Inflammatory macrophage treated with lipopolysaccharide for 1 hour (primary cell): ENCODE data around the gene CPB1.

Source experiments
- DNase-seq, 2 donors: peaks; one replicate each; pipeline ENCODE4 v3.0.0-alpha.2; 2020 to 2022

CPB1 gene

DNA sequence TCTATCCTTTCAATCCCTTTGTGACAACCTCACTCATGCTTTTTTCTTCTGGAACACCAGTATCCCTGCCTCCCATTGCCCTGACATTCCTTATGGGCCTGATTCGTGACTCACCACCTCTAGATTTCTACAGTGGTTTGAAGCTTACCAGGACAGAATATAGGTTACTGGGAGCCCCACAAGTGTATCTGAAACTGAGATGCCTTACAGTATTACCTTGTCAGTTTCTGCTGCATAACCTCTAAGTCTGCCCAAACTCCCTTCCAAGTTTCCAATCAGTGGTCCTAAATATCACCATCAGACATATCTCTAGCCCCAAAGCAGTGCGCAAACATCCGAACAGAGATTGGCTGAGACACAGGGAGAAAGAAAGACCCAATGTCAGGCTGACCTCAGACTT is 5.6 kb downstream of the CPB1 start:
- no peak for DNase-seq

DNA sequence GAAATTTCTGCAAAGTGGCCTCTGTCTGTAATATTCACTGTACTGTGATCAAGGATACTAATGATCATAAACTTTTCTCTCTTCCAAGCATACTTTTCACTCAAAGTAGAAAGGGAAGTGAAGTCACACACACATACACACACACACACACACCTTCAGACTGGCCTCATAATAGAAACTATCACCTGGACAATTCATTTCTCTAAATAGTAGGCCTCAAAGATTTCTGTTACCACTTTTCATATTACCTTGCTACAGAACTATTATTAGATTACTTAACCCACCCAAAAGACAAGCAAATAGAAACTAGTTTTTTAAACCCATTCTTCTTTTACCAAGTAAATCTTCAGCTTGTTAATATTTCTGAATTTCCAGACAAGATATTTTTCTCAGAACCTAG is 12.2 kb downstream of the CPB1 start:
- no peak for DNase-seq

DNA sequence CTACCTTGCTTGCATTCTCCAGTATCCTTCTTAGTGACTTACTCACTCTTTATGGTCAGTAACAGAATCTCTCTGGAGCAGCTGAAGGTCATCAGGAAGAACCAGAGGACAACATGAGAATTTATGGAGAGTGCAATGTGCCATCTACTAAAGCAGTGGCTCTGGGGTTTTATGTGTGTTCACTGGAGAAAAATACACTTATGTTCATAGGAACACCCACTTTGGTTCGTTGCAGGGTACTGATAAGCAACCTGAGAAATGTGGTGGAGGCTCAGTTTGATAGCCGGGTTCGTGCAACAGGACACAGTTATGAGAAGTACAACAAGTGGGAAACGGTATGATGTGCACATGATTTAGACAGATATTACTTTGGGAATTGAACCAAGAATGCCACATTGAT is 12.8 kb downstream of the CPB1 start:
- DNase-seq, result no peak

DNA sequence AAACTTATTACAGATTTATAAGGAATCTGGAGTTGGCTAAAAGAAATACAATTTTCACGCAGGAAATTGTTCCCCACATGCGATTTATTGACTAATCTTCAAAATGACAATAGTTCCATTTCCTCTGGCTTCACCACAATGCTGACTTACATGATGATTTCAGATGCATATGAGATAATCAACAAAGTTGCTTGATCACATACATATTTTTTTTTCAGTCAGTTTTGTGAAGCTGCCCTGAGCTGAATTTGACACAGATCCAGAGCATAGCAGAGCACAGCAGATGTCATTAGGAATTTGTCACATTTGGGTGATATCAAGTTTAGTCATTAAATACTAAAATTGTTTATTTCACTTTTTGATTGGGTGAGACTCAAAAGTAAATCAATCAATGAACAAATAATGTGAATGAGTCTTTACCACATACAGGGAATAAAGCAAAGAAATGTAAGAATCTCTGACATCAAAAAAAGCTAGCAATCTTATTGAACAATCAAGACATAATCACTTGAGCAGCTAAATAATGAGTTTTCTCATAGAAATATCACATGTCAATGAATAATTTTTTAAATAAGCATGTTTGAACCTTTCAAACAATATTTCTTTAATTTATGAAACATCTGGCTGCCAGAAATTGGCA is 18.3 kb downstream of the CPB1 start:
- no peak for DNase-seq

DNA sequence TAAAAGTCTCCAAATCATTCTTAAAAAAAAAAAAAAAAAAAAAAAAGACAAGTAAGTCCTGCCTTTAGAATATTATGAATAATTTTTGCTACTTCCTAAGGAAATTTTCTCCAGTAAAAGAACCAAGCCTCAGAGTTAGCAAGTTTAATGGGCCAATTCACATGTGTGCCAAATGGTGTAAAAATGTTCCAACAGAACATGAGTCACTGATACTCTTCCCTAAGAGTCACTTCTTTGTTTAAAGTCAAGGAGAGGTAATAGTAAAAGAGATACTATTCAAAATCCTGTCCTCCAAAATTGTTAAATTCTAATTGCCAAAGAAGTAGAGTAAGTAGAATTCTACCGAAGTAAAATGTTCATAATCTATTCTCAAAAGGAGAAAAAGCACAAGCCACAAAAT is 19.7 kb downstream of the CPB1 start:
- no peak for DNase-seq

DNA sequence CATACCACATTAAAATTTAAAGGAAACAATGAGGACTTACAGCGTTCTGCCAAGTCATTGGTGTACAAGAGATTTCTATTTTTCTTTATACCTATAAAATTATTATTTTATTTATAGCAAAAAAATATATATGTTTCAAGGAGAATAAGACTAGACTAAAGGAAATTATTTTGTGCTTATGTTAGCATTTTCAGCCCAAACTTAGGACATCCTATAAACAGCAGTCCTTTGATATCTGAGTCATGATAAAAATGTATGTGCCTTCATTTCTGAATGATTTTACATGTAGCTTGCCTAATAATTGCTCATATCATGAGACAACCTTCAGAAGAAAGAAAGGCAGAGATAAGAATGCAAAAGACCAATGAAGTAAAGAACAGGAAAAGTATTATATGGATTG is 20.8 kb downstream of the CPB1 start:
- DNase-seq, result no peak

DNA sequence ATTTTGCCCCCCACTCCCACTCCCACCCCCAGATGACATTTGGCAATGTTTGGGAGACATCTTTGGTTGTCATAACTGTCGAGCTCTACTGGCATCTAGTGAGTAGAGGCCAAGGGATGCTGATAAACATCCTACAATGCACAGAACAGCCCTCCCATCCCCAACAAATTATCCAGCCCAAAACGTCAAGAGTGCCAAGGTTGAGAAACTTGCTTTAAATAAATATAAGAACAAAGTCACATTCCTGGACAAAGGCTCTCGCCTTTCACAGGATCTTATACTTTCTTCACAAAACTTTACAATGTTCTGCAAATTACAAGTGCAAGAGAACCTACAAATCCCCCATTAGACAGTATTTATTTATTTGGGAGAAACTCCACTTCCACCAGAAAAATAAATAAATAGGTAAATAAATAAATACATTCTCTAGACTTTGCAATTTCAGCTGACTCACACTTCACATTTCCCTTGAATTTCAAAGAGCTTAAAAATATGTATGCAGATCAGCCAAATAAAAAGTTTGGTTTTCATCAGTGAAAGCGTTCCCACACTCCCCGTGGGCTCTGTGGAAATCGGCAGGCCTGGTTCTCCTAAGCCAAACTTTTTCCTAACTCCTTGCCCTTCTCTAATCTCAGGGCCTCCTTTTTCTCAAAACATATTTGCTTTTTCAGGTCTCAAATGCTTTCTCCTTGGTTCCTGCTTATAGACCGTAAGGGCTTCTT is 24.8 kb downstream of the CPB1 start:
- DNase-seq, result no peak

DNA sequence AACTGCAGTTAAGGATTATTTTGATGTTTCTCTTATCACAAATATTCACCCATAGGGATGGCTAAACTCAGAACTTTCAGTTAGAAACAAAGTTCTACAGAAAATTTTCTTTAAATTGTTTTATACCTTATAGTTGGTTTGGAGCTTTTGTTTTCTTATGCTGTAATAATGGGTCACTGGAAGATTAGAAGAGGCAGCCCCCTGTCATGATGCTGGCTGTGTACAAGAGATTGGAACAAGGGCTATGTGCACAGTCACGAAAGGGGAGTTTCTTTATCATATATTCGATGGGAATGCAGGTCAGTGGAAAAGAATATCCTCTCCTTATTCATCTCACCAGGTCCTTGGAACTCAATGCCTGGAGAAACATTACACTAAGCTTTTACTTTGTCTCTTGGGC is 25.5 kb downstream of the CPB1 start:
- no peak for DNase-seq

DNA sequence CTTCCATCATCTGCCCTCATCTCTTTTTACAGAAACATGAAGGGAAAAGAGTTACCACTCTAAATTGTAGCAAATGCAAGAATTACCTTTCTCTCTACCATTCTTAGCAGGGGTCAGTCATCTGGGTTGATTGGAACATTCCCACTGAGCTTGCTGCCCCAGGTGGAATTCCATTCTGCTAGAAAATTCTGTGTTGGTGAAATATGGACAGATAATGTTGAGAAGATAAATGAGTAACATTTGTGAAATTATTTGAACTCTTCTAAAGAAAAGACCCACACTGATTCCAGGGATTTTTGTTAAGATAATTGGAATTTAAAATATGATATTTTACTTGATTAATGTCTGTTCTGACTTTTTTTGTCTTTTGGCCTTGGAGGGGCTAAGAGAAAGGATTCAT is 26.4 kb downstream of the CPB1 start:
- DNase-seq, result no peak

DNA sequence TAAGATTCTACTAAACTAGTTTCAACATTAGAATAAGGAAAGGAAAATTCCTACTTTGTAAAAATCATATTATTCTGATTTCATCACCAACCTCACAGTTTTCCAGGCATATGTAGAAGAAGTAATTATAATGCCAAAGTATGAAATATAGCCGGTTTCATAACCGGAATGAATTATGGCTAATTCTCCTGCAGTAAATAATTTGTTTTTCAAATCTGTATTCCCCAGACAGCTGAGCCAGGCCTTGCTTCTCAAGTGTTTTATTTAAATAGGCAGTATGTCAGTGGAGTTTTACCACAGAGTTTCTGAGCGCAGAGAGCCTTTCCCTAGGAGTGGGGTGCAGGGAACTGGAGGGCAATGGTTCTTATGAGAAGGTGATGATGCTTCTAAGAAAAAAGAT is 28.8 kb downstream of the CPB1 start:
- no peak for DNase-seq

DNA sequence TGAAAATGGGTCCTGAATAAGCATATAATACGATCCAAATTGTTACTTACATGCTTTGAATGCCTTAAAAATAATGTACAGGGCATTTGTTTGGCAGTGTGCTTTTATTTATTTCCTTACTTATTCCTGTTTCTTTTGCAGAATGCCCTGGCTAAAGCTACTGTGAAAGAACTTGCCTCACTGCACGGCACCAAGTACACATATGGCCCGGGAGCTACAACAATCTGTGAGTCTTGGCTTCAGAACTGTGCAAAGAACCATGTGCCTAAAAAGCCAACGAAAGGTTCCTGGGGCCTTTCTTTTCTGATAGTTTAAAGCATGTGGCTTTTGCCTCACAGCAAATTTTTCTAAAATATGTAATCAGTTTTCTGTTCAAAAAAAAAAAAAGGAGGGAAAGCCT is 29.7 kb downstream of the CPB1 start:
- no peak for DNase-seq

DNA sequence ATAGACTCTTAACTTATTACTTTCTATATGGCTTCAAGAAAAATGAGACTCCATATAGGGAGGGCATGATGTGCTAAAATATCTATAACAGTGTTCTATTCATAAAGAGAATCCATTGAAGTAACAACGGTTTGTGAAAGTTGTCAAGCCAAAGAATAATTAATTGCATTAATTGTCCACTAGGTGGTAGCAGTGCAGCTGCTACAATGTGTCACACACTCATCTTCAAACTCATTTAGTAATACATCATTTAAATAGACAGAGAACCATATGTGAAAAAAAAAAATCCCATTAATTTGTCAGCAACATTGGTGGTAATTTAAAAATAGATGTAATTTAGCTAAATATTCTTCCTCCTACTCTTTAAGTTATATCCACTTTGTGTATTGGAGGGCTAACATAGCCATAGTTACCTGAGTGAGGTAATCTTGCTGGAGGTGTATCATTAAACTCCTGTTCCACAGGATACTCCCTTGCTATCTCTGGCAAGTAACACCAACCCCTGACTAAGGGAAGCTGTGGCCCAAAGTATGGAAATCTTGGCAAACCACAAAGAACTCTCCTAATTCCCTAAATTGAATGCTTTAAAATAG is 33.8 kb downstream of the CPB1 start:
- peak; percentile 39 to 73 for DNase-seq

DNA sequence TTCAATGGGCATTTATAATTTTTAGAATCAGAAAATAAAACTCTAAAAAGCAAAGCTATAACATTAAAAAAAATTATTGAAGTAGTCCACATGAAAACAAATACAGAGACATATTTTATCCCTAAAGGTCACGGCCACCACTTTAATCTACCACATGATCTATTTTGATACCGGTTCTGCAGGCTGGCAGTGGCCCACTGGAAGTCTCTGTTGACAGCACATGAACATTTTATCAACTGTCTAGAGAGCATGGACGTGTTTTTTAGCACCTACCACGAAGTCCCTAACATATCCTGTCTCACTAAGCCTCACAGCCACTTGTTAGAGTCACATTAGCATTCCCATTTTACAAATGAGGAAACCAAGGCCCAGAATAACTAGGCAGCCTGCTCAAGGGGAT is 35.7 kb downstream of the CPB1 start:
- no peak for DNase-seq

DNA sequence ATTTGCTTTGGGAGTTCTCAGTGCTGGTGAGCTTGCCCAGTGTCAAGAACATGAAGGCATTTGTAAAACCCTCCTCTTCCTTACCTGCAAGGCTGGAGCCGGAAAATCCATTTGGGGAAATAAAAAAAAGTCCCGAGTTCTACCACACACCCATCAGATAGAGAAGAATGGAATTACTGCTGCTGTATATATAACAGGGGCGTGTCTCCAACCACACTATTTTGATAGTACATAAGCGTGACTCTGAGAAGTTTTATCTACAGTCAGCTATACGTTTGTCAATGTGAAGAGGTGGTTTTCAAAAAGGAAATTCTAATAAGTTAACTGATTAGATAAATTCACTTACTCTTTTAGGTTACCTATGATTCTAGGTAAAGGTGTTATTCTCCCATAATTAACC is 36.2 kb downstream of the CPB1 start:
- DNase-seq, result no peak

DNA sequence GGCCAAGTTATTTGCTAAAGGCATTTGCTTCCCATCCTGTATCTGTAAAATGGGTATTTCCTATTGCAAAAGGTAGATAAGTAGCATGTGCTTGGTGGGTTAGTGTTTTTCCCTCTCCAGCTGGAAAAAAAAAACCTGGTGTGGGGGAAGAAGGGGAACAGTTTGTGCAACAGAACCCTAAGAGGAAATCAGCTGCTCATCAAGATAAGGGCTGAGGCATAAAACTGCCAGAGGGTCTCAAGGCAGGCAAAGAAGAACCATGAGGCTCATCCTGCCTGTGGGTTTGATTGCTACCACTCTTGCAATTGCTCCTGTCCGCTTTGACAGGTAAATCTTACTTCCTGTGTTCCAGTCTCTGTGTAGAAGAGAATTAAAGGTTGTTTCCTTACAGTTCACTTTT is 37.4 kb downstream of the CPB1 start, which contains the start of gene CPA3:
Gene CPA3, plus strand, starts transcription at position 248 of the 400 bp plus-strand sequence. Its CDS starts 12 bp downstream, at position 260.
- DNase-seq, result no peak

DNA sequence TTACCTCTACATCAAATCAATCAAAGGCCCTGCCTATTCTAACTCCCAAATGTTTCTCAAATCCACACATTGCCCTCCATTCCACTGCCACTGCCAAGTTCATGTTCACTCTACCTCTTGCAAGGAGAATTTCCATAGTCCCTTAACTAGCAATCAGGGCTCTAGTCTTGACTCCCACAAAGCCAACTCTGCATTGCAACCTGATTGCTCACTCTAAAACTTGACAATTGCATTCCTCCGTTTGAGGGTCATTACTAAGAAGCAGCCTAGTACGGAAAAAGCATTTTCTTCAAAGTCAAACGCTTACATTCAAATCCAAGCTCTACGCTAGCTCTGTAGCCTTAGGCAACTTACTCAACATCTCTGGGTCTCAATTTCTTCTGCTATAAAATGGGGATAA is 38.6 kb downstream of the CPB1 start:
- DNase-seq, result no peak

DNA sequence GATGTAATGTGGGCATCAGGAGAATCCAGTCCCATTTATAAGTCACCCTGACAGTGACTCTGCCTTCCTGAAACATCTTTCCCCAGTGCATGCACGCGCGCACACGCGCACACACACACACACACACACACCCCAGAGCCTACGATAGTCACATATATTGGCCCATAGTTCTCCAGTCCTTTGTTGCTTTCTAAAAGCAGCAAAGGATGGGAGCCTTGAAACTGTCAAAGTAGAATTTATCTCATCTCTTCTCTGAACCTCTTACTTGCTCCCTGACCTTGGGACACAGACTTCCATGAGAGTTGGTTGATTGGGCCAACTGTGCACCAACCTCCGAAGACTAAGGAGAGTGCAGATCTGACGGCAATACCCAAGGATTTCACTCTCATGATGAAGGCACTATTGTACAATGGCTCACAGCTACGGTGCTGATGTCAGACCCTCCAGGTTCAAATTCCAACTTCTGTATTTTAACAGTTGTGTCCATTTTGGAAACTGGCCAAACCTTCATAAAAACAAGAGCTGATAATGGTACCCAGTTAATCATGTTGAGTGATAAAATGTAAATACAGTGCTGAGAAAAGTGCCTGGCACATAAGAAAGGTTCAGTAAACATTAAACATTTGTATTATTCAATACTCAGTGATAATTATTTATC is 45.8 kb downstream of the CPB1 start:
- no peak for DNase-seq

DNA sequence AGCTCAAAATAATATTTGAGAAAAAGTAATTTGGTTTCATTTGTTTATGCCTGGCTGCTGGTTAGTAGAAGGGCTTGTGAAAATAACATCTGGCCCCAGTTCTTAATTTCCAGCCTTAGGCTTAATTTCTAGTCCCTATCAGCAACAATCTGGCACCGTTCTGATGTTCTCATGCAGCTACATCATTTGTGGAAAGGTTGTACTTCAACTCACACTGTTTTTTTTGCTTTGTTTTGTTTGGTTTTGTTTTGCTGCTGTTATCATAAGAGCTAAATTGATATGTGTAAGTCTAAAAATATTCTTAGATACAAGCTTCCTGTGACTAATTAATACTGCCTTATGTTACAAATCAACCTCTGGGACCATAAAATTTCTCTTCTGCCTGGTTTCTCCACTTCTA is 46.4 kb downstream of the CPB1 start:
- DNase-seq, result no peak

DNA sequence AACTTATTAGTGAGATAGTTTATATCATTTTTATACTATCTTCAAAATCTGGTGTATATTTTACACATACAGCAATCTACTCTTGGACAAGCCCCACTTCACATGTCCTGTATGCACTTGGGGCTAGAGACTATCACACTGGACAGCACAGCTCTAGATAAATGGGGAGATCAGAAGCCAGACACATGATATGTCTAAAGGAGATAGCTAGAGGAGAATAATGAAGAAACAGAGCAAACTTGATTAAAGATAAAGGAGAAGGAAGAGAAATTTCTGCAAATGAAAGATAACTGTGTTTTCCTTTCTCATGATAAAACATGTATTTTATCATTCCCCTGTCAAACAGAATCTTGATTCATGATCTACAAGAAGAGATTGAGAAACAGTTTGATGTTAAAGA is 50.5 kb downstream of the CPB1 start:
- no peak for DNase-seq

DNA sequence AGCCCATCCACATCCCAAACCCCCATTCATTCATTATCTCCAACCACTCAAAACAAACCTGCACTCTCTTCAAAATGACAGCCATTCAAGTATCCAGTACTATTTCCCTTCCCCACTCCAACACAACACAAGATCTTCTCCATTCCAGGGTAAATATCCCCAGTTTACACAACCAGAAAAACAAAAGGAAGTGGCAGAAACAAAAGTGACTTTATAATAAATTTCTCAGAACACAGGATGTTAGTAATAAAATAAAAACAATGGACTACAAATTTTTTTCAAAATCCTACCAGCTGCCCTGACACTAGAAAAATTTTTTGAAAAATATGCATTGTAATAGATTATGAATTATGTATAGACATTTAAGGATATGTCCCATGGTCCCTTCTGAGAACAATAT is 51.6 kb downstream of the CPB1 start:
- DNase-seq, result peak in 1 of 2 donors; percentile 5

DNA sequence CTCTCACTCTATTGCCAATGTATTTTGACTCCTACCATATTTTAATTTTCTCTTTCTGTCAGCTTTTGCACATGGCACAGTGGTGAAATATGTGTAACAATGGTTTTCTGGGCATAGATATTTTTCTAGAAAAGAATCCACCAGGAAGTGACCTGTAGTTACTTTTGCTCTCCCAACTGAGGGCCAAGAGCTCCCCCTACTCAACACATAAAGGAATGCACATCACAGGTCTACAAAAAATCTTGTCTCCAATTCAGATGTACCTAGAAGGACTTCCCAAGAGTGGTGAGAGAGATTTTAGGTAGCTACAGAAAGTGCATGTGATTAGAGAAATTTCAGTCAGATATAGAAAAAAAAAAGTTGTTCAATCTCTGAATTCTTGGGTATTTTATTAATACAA is 53.1 kb downstream of the CPB1 start:
- DNase-seq, result no peak

DNA sequence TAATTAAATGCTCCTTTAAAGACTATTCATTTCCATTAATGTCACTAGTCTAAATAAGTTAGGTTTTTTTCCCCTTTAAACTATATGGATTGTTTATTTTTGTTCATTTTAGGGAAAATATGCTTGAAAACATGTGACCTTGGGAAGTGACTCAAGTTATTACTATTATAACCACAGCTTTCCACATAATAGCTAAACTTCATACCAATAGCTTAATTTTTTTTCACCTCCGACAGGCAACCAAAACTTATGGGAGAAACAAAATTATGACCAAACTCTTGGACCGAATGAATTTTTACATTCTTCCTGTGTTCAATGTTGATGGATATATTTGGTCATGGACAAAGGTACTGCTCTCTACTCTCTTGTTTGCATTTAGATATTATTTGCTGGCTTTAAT is 53.7 kb downstream of the CPB1 start:
- DNase-seq, result no peak

DNA sequence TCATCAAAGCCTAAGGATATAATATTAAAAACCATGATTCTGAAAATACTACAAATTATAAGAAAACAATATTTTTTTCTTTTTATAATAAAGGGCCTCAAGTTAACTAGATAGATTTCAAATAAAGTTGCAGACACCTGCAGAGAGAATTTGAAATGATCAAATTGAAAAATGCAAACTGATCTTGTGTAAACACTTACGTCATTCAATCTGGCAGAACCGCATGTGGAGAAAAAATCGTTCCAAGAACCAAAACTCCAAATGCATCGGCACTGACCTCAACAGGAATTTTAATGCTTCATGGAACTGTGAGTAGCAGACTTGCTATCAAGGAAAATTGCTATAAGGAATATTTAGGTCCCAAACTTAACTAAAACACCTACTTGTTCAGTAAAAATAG is 54.7 kb downstream of the CPB1 start:
- no peak for DNase-seq

DNA sequence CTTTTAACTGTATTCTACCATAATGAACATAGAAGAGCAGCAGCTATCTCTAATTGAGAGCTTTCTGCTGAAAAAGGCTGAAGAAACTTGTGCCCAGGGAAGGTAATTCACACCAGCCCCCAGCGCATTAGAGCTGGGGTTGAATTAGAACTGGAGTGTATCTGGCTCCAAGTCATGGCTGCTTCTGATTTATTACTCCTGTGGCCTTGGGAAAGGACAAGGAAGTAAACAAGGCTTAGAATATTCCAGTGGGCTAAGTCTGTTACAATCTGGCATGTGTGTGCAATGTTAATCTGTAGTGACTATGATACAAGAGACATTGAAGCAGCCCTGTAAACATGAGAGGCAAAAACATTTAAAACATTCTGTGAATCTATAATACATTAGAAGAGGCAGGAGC is 55.6 kb downstream of the CPB1 start:
- no peak for DNase-seq
